ENCODE results near the gene CDC42SE2. TPM values are rescaled to one million over a fixed set of nuclear protein-coding genes. Genes with fewer than 3 reads are reported as not detected.
"Not testable (repeated sequence)": the region's sequence is repeated elsewhere in the genome, so short reads cannot be mapped to it uniquely, and the experiment has no call there.

Gene CDC42SE2
- total RNA-seq, 2 experiments from 2014 or later: 163 to 166 TPM

DNA sequence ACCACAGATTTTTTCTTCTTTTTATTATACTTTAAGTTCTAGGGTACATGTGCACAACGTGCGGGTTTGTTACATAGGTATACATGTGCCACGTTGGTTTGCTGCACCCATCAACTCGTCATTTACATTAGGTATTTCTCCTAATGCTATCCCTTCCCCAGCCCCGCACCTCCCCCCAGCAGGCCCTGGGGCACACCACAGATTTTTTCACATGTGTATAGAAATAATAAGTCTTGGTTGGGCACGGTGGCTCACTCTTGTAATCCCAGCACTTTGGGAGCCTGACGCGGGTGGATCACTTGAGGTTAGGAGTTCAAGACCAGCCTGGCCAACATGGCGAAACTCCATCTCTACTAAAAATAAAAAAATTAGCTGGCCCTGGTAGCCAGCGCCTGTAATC, 9.8 kb upstream of the CDC42SE2 start:
- peak; percentile 50 for DNase-seq
- H3K4me1 Mint-ChIP-seq: peaks cover 81% of the 10 kb centered on the region
- ChIA-PET CTCF (interaction anchor here (1.0 to 6.4 kb wide), 6 partner anchors 11 to 128 kb away, joined by 3 to 61 read pairs (median 6); partner anchors contain the start of genes CDC42SE2 and HINT1), POLR2A (interaction anchor here (0.8 to 13.1 kb wide), 21 partner anchors 14 to 143 kb away, joined by 3 to 572 read pairs (median 5); partner anchors contain the start of genes CDC42SE2 and HINT1)
- peak overlapping the region; percentile 99 for H3K27ac Mint-ChIP-seq
- H3K9me3 Mint-ChIP-seq, H3K27me3 Mint-ChIP-seq: not testable (repeated sequence)
- H3K36me3 Mint-ChIP-seq (ENCODE audit: low read depth): peaks cover 27% of the 10 kb centered on the region
- peak overlapping the region; percentile 93 for H3K4me3 Mint-ChIP-seq

DNA sequence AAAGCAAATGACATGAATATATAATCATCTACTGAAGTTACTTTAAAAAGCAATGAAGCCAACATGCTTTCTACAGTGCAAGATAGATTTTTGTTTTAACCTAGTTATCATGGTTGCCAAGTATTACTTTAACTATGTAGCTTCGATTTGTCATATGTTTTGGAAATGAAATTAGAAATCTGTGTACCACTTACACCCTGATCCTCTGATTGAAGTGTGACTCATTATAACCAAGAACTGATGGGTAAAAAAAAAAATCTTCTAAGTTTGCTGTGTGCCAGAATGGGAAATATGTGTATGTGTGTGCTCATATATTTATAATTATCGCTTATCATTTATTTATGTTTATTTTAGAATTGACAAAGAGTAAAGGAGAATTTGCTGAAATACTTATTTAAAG, 9.1 kb upstream of the CDC42SE2 start:
- Mint-ChIP-seq H3K27ac (peak overlapping the region; percentile 99), H3K36me3 (ENCODE audit: low read depth) (peaks cover 32% of the 10 kb centered on the region), H3K27me3 (no peaks in the 10 kb centered on the region), H3K4me3 (peak overlapping the region; percentile 93), H3K9me3 (no peaks in the 10 kb centered on the region), H3K4me1 (peaks cover 81% of the 10 kb centered on the region)
- DNase-seq: no peak
- ChIA-PET CTCF (interaction anchor here (0.5 to 6.4 kb wide), 5 partner anchors 10 to 127 kb away, joined by 3 to 61 read pairs (median 3); partner anchors contain the start of genes CDC42SE2 and HINT1), POLR2A (interaction anchor here (0.8 to 13.1 kb wide), 16 partner anchors 14 to 142 kb away, joined by 3 to 572 read pairs (median 4); partner anchors contain the start of genes CDC42SE2 and HINT1)

DNA sequence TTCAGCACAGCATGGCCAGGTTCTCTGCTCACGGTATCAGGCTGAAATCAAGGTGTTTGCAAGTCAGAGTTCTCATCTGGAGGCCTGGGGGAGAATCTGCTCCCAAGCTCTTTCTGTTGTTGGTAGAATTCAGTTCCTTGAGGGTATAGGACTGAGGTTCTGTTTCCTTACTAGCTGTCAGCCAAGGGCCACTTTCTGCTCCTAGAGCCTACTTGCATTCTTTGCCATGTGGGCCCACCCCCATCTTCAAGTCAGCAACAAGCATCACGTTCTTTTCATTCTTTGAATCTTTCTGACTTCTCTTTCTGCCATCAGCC, 7.4 kb upstream of the CDC42SE2 start:
- Mint-ChIP-seq H3K4me3 (peak overlapping the region; percentile 61), H3K36me3 (ENCODE audit: low read depth) (peaks cover 36% of the 10 kb centered on the region), H3K4me1 (peaks cover 76% of the 10 kb centered on the region), H3K9me3 (no peaks in the 10 kb centered on the region), H3K27me3 (no peaks in the 10 kb centered on the region), H3K27ac (peak overlapping the region; percentile 96)
- no peak for DNase-seq
- ChIA-PET CTCF (interaction anchor here (0.5 kb wide), 1 partner anchor 18 kb away, joined by 4 read pairs; no protein-coding TSS in a partner anchor), POLR2A (interaction anchor here (1.1 to 13.1 kb wide), 8 partner anchors 12 to 139 kb away, joined by 3 to 572 read pairs (median 14); partner anchors contain the start of genes CDC42SE2 and HINT1)

- DNase-seq: no peak
- POLR2A ChIA-PET: interaction anchor here (1.0 to 13.1 kb wide), 13 partner anchors 8 to 289 kb away, joined by 3 to 572 read pairs (median 7); partner anchors contain the start of genes CDC42SE2 and HINT1
- Mint-ChIP-seq H3K4me1 (peaks cover 75% of the 10 kb centered on the region), H3K27me3 (no peaks in the 10 kb centered on the region), H3K9me3 (no peaks in the 10 kb centered on the region), H3K36me3 (ENCODE audit: low read depth) (peaks cover 46% of the 10 kb centered on the region), H3K27ac (peak overlapping the region; percentile 96), H3K4me3 (peak overlapping the region; percentile 67)
- CTCF ChIA-PET: interaction anchor here (1.4 to 1.8 kb wide), 3 partner anchors 12 to 123 kb away, joined by 4 to 7 read pairs (median 4); partner anchors contain the start of gene HINT1
Observed at GRCh38 chr5:131258733-131259132, 5.1 kb upstream of the CDC42SE2 start.

DNA sequence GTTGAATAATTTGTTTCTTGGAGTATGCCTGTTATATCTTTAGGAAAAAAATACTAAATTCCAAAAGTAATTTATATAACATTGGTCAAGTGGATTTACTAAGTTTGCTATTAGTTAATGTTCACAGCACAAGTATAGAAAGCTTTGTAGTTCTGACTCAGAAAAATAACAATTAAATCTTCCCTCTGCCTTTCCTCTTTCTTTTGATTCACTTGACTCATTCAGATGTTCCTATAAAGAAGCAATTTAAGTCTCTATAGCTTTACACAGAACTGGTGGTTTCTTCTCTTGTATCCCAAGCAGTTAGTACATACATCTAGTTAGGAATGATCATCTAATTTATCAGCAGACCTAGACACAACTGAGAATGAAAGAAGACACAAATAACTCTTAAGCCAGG, 4.5 kb upstream of the CDC42SE2 start:
- Mint-ChIP-seq H3K36me3 (ENCODE audit: low read depth) (peaks cover 46% of the 10 kb centered on the region), H3K9me3 (no peaks in the 10 kb centered on the region), H3K27ac (peak overlapping the region; percentile 96), H3K27me3 (no peaks in the 10 kb centered on the region), H3K4me3 (no peak overlapping the region), H3K4me1 (peaks cover 72% of the 10 kb centered on the region)
- ChIA-PET CTCF (interaction anchor here (1.4 to 1.8 kb wide), 2 partner anchors 11 to 94 kb away, joined by 4 read pairs; partner anchors contain the start of gene HINT1), POLR2A (interaction anchor here (0.6 to 13.1 kb wide), 12 partner anchors 9 to 136 kb away, joined by 3 to 572 read pairs (median 8); partner anchors contain the start of genes CDC42SE2 and HINT1)
- DNase-seq: no peak

DNA sequence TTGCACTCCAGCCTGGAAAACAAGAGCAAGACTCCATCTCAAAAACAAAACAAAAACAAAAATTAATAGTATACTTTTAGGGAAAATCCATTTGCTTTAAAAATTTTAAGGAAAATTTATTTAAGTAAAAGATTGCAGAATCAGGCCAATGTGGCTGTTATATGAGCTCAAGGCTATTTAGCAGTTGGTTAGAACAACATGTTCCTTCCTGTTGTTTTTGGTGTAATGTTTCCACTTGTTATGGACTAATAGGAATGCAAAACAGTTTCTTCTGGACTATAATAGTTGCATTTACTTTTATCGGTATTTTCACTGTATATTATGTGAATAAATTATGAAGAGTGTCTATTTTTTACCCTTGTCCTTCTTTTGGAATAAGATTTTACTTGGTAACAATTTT, 3.0 kb upstream of the CDC42SE2 start:
- Mint-ChIP-seq H3K27ac (peak overlapping the region; percentile 28), H3K27me3 (no peaks in the 10 kb centered on the region), H3K4me3 (no peak overlapping the region), H3K4me1 (peaks cover 61% of the 10 kb centered on the region), H3K36me3 (ENCODE audit: low read depth) (peaks cover 57% of the 10 kb centered on the region), H3K9me3 (no peaks in the 10 kb centered on the region)
- DNase-seq: no peak
- ChIA-PET POLR2A (interaction anchor here (2.0 to 15.7 kb wide), 5 partner anchors 7 to 112 kb away, joined by 4 to 572 read pairs (median 146); partner anchors contain the start of gene HINT1), CTCF (interaction anchor here (1.0 to 7.5 kb wide), 3 partner anchors 15 to 120 kb away, joined by 3 to 88 read pairs (median 12); partner anchors contain the start of gene HINT1)

DNA sequence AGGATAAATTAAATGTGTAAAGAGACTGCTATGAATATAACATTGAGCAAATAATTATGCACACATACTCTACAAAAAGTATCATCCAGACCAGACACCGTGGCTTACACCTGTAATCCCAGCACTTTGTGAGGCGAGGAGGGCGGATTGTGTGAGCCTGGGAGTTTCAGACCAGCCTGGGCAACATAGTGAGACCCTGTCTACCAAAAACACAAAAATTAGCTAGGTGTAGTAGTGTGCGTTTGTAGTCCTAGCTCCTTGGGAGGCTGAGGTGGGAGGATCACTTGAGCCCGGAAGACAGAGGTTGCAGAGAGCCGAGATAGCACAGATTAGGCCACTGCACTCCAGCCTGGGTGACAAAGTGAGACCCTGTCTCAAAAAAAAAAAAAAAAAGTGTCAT, 2.4 kb upstream of the CDC42SE2 start:
- ChIA-PET POLR2A (interaction anchor here (1.0 to 15.7 kb wide), 8 partner anchors 8 to 121 kb away, joined by 3 to 572 read pairs (median 137); partner anchors contain the start of gene HINT1), CTCF (interaction anchor here (0.6 to 7.5 kb wide), 4 partner anchors 14 to 120 kb away, joined by 3 to 88 read pairs (median 8); partner anchors contain the start of gene HINT1)
- H3K36me3 Mint-ChIP-seq (ENCODE audit: low read depth): peaks cover 54% of the 10 kb centered on the region
- no peak for DNase-seq
- no peaks in the 10 kb centered on the region for H3K27me3 Mint-ChIP-seq
- peaks cover 55% of the 10 kb centered on the region for H3K4me1 Mint-ChIP-seq
- no peak overlapping the region for H3K4me3 Mint-ChIP-seq
- no peaks in the 10 kb centered on the region for H3K9me3 Mint-ChIP-seq
- H3K27ac Mint-ChIP-seq: no peak overlapping the region

DNA sequence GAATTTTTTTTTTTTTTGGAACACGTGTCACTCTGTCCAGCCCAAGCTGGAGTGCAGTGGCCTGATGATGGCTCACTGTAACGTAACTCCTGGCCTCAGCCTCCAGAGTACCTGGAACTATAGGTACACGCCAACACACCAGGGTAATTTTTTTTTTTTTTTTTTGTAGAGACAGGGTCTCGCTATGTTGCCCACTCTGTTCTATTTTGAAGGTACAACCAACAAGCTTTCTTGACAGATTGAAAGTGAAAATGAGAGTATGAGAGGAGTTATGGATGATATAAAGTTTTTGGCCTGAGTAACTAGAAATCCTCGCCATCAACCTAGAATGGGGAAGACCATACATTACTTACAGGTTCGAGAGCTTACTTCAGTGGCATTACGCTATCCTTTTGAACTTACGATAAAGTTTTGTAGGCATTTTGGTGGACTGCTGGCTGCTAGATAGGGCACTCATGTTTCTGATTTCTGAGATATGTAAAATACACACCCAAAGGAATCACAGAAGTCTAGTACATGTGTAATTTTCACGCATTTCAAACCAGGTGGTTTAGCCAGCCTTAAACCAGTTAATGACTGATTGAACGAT, 806 bp upstream of the CDC42SE2 start:
- H3K36me3 Mint-ChIP-seq (ENCODE audit: low read depth): peaks cover 56% of the 10 kb centered on the region

GRCh38 chr5:131264451-131265099, 722 bp downstream of the CDC42SE2 start:
- CTCF ChIA-PET: interaction anchor here (0.7 to 7.5 kb wide), 19 partner anchors 9 to 188 kb away, joined by 3 to 88 read pairs (median 4); partner anchors contain the start of gene HINT1
- no peaks in the 10 kb centered on the region for H3K9me3 Mint-ChIP-seq
- H3K4me1 Mint-ChIP-seq: peaks cover 51% of the 10 kb centered on the region
- peak; percentile 58 for DNase-seq
- peak overlapping the region; percentile 90 for H3K27ac Mint-ChIP-seq
- peaks cover 51% of the 10 kb centered on the region for H3K36me3 Mint-ChIP-seq (ENCODE audit: low read depth)
- POLR2A ChIA-PET: interaction anchor here (0.6 to 15.7 kb wide), 43 partner anchors 9 to 371 kb away, joined by 3 to 572 read pairs (median 8); partner anchors contain the start of gene HINT1
- H3K27me3 Mint-ChIP-seq: no peaks in the 10 kb centered on the region
- peak overlapping the region; percentile 93 for H3K4me3 Mint-ChIP-seq

More for the DNA sequence above, 806 bp upstream of the CDC42SE2 start:
- DNase-seq: no peak
- Mint-ChIP-seq H3K27ac (peak overlapping the region; percentile 84), H3K9me3 (no peaks in the 10 kb centered on the region), H3K27me3 (no peaks in the 10 kb centered on the region), H3K4me1 (peaks cover 51% of the 10 kb centered on the region), H3K4me3 (peak overlapping the region; percentile 93)
- POLR2A ChIA-PET: interaction anchor here (0.7 to 15.7 kb wide), 25 partner anchors 9 to 152 kb away, joined by 3 to 572 read pairs (median 18); partner anchors contain the start of gene HINT1
- CTCF ChIA-PET: interaction anchor here (0.7 to 7.5 kb wide), 9 partner anchors 10 to 187 kb away, joined by 3 to 88 read pairs (median 4); partner anchors contain the start of gene HINT1

DNA sequence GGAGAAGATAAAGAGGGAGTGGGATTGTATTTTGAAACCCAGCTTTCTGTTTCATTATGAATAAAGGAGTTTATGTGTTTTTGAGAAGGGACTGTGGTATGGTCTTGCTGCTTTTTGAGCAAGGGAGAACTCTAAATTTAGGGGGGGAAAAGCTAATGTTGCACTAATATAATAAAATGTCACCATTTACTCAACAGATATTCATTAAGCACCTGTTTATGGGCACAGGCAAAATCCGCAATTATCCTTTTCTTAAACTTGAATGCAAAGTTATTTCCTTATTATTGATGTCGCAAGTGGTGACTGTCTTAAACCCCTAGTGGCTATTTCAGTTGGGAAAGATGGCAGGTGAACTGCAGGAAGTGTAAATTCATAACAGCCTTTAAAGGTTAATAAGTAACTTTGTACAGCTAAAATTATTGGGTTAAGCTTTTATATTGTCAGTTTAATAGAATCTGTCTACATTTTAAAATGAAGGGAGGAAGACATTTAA, 1.5 kb downstream of the CDC42SE2 start:
- no peak for DNase-seq
- ChIA-PET POLR2A (interaction anchor here (0.7 to 15.7 kb wide), 34 partner anchors 8 to 370 kb away, joined by 3 to 572 read pairs (median 10); partner anchors contain the start of gene HINT1), CTCF (interaction anchor here (0.9 to 7.5 kb wide), 16 partner anchors 11 to 189 kb away, joined by 3 to 88 read pairs (median 4); partner anchors contain the start of gene HINT1)
- no peaks in the 10 kb centered on the region for H3K9me3 Mint-ChIP-seq
- peak overlapping the region; percentile 93 for H3K4me3 Mint-ChIP-seq
- peaks cover 50% of the 10 kb centered on the region for H3K4me1 Mint-ChIP-seq
- peaks cover 46% of the 10 kb centered on the region for H3K36me3 Mint-ChIP-seq (ENCODE audit: low read depth)
- peak overlapping the region; percentile 90 for H3K27ac Mint-ChIP-seq
- no peaks in the 10 kb centered on the region for H3K27me3 Mint-ChIP-seq

DNA sequence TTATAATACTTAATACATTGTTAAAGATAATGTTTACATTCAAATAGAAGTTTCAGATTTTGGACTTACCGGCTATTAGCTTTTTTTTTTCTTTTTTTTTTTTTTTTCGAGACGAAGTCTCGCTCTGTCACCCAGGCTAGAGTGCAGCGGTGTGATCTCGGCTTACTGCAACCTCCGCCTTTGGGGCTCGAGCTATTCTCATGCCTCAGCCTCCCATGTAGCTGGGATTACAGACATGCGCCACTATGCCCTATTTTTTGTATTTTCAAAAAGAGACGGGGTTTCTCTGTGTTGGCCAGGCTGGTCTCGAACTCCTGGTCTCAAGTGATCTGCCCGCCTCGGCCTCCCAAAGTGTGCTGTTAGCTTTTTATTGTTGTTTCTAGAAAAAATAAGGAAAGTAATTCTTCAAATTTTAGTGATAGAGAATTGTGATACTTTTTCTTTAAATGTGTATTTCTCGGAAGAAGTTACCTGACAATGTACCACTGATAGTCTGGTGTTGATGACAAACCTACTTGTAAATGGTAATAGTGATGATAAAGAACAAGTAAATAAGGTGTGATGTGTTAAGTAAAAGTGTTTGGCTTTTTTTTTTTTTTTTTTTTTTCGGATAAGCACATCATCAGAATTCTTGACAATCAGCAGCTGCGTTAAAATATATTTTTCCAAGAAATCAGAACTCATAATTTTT, 2.7 kb downstream of the CDC42SE2 start:
- POLR2A ChIA-PET: interaction anchor here (0.6 to 15.7 kb wide), 29 partner anchors 7 to 369 kb away, joined by 3 to 572 read pairs (median 15); partner anchors contain the start of gene HINT1
- CTCF ChIA-PET: interaction anchor here (0.7 to 7.5 kb wide), 9 partner anchors 10 to 114 kb away, joined by 3 to 88 read pairs (median 6); no protein-coding TSS in a partner anchor
- peaks cover 56% of the 10 kb centered on the region for H3K4me1 Mint-ChIP-seq
- no peaks in the 10 kb centered on the region for H3K9me3 Mint-ChIP-seq
- DNase-seq: peak; percentile 66
- peaks cover 54% of the 10 kb centered on the region for H3K36me3 Mint-ChIP-seq (ENCODE audit: low read depth)
- H3K27ac Mint-ChIP-seq: peak overlapping the region; percentile 85
- H3K4me3 Mint-ChIP-seq: peak overlapping the region; percentile 80
- H3K27me3 Mint-ChIP-seq: no peaks in the 10 kb centered on the region

Data from activated CD4-positive, alpha-beta memory T cell treated with anti-CD3 and anti-CD28 coated beads, Interleukin-2, amount 10 ng/mL, durations not matched to agents 7 days and 5 days (primary cell).